ENCODE data around the gene FOLR2. TPM values are rescaled to one million over a fixed set of nuclear protein-coding genes. Genes with fewer than 3 reads are reported as not detected.

Gene FOLR2
- total and polyA plus RNA-seq, 2 of the 8 experiments (the other 6 are each of a cell fraction or from before 2014, with no cell fraction given) = not detected

DNA sequence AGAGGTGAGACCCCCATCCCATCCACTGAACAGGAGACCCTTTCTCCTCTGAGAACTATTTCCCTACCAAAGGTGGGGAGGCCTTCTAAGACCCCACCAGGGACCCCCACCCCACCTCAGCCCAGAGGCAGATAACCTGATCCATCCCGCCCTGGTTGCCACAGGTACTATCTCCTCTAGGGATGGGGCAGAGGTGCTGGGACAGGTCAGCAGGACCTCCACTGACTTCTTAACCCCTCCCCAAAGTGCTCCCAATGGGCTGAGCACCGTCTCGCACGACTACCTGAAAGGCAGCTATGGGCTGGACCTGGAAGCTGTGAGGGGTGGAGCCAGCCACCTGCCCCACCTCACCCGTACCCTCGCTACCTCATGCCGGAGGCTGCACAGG is 12.2 kb downstream of the FOLR2 start (continued):
- no peak for TF ChIP-seq FOSL1 (IDR thresholded peaks at IDR 0.05; ENCODE audit: insufficient read depth, low read depth, low read length)
- no peak for TF ChIP-seq JUND (IDR thresholded peaks at IDR 0.05; ENCODE audit: low read length)
- TF ChIP-seq EP300 (IDR thresholded peaks at IDR 0.05; ENCODE audit: borderline replicate concordance in 1 of 2, low read depth in 2 of 2, low read length in 2 of 2) = no peak
- no peak for TF ChIP-seq RNF2 (IDR thresholded peaks at IDR 0.05; ENCODE audit: borderline replicate concordance, low read depth, low read length, missing control alignments, poor library complexity, severe bottlenecking)
- TF ChIP-seq CEBPB (IDR thresholded peaks at IDR 0.05; ENCODE audit: low read depth, low read length) = no peak
- TF ChIP-seq RBBP5 (IDR thresholded peaks at IDR 0.05; ENCODE audit: borderline replicate concordance, low read depth, low read length) = no peak
- no peak for TF ChIP-seq NANOG (IDR thresholded peaks at IDR 0.05; ENCODE audit: insufficient read depth, low read depth, low read length, poor library complexity, severe bottlenecking)
- TF ChIP-seq, protein P1, sequence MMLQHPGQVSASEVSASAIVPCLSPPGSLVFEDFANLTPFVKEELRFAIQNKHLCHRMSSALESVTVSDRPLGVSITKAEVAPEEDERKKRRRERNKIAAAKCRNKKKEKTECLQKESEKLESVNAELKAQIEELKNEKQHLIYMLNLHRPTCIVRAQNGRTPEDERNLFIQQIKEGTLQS (IDR thresholded peaks at IDR 0.05; ENCODE audit: insufficient read depth, low read depth, low read length) = no peak
- no peak for TF ChIP-seq POU5F1 (IDR thresholded peaks at IDR 0.05; ENCODE audit: low read depth, low read length)
- TF ChIP-seq POLR2AphosphoS5 (IDR thresholded peaks at IDR 0.05; ENCODE audit: low read depth, low read length) = no peak

Measured in H1 (cell line).